ENCODE results near the gene G3BP1. TPM values are rescaled to one million over a fixed set of nuclear protein-coding genes. Genes with fewer than 3 reads are reported as not detected.

Gene G3BP1
- total RNA-seq, 1 donor: 145 TPM

DNA sequence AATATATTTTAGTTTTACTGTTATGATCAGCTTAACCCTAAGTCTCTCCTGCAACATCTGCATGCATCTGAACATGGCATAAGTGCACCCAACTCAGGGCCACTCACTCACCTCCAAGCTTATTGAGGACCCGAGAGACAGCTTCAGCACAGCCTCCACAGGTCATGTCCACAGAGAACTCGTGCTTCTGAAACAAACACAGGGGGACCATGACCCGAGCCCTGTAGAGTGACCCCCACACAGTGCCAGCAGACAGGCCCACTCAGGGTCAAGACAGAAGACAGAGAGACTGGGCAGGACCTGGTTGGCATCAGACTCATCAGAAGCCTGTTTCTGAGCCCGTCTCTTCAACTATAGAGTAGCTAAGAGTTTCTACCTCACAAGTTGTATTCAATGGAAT is 20.2 kb upstream of the G3BP1 start:
- DNase-seq (ENCODE audit: insufficient read length, low spot score, missing footprints): peak; percentile 11
- H3K79me2 ChIP-seq (ENCODE audit: insufficient read depth, low read length): peaks cover 61% of the 10 kb centered on the region
- H2AFZ ChIP-seq (ENCODE audit: low read length): no peak overlapping the region
- no peaks in the 10 kb centered on the region for H3K27me3 ChIP-seq (ENCODE audit: insufficient read depth, low read length)
- peaks cover 5% of the 10 kb centered on the region for H4K20me1 ChIP-seq (ENCODE audit: insufficient read depth, low read length)
- H3K4me3 ChIP-seq (ENCODE audit: insufficient read depth, low read length): no peak overlapping the region
- H3K36me3 ChIP-seq (ENCODE audit: insufficient read depth, low read length): peaks cover 8% of the 10 kb centered on the region
- H3K4me2 ChIP-seq (ENCODE audit: insufficient read depth, low read length): peak overlapping the region; percentile 35
- TF ChIP-seq, protein P1, sequence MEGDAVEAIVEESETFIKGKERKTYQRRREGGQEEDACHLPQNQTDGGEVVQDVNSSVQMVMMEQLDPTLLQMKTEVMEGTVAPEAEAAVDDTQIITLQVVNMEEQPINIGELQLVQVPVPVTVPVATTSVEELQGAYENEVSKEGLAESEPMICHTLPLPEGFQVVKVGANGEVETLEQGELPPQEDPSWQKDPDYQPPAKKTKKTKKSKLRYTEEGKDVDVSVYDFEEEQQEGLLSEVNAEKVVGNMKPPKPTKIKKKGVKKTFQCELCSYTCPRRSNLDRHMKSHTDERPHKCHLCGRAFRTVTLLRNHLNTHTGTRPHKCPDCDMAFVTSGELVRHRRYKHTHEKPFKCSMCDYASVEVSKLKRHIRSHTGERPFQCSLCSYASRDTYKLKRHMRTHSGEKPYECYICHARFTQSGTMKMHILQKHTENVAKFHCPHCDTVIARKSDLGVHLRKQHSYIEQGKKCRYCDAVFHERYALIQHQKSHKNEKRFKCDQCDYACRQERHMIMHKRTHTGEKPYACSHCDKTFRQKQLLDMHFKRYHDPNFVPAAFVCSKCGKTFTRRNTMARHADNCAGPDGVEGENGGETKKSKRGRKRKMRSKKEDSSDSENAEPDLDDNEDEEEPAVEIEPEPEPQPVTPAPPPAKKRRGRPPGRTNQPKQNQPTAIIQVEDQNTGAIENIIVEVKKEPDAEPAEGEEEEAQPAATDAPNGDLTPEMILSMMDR (IDR thresholded peaks at IDR 0.05; ENCODE audit: extremely low read depth, low read depth, low read length): no peak
- peak overlapping the region; percentile 20 for H3K27ac ChIP-seq (ENCODE audit: low read depth, low read length)
- peaks cover 7% of the 10 kb centered on the region for H3K4me1 ChIP-seq (ENCODE audit: insufficient read depth, low read length)
- no peaks in the 10 kb centered on the region for H3K9me3 ChIP-seq (ENCODE audit: low read depth, low read length)

- H3K4me2 ChIP-seq (ENCODE audit: insufficient read depth, low read length): no peak overlapping the region
- no peak overlapping the region for H2AFZ ChIP-seq (ENCODE audit: low read length)
- H3K4me3 ChIP-seq (ENCODE audit: insufficient read depth, low read length): no peak overlapping the region
- H3K36me3 ChIP-seq (ENCODE audit: insufficient read depth, low read length): peaks cover 8% of the 10 kb centered on the region
- H3K79me2 ChIP-seq (ENCODE audit: insufficient read depth, low read length): peaks cover 55% of the 10 kb centered on the region
- H4K20me1 ChIP-seq (ENCODE audit: insufficient read depth, low read length): peaks cover 5% of the 10 kb centered on the region
- no peaks in the 10 kb centered on the region for H3K27me3 ChIP-seq (ENCODE audit: insufficient read depth, low read length)
- TF ChIP-seq, protein P1 (IDR thresholded peaks at IDR 0.05; ENCODE audit: extremely low read depth, low read depth, low read length): no peak
- no peak for DNase-seq (ENCODE audit: insufficient read length, low spot score, missing footprints)
- no peak overlapping the region for H3K27ac ChIP-seq (ENCODE audit: low read depth, low read length)
- H3K4me1 ChIP-seq (ENCODE audit: insufficient read depth, low read length): peaks cover 18% of the 10 kb centered on the region
- no peaks in the 10 kb centered on the region for H3K9me3 ChIP-seq (ENCODE audit: low read depth, low read length)
Observed at GRCh38 chr5:151755383-151755782, 16.4 kb upstream of the G3BP1 start.

- Histone ChIP-seq H3K4me2 (ENCODE audit: insufficient read depth, low read length) (peak overlapping the region; percentile 91), H3K4me3 (ENCODE audit: insufficient read depth, low read length) (peak overlapping the region; percentile 93), H3K79me2 (ENCODE audit: insufficient read depth, low read length) (peaks cover 46% of the 10 kb centered on the region), H3K27ac (ENCODE audit: low read depth, low read length) (peak overlapping the region; percentile 78), H4K20me1 (ENCODE audit: insufficient read depth, low read length) (peaks cover 5% of the 10 kb centered on the region), H3K36me3 (ENCODE audit: insufficient read depth, low read length) (peaks cover 8% of the 10 kb centered on the region), H3K4me1 (ENCODE audit: insufficient read depth, low read length) (peaks cover 12% of the 10 kb centered on the region), H3K9me3 (ENCODE audit: low read depth, low read length) (no peaks in the 10 kb centered on the region), H2AFZ (ENCODE audit: low read length) (peak overlapping the region; percentile 82), H3K27me3 (ENCODE audit: insufficient read depth, low read length) (no peaks in the 10 kb centered on the region)
- TF ChIP-seq, protein P1 (IDR thresholded peaks at IDR 0.05; ENCODE audit: extremely low read depth, low read depth, low read length): no peak
- DNase-seq (ENCODE audit: insufficient read length, low spot score, missing footprints): peak; percentile 79
Observed at GRCh38 chr5:151757233-151758140, 14.3 kb upstream of the G3BP1 start.

DNA sequence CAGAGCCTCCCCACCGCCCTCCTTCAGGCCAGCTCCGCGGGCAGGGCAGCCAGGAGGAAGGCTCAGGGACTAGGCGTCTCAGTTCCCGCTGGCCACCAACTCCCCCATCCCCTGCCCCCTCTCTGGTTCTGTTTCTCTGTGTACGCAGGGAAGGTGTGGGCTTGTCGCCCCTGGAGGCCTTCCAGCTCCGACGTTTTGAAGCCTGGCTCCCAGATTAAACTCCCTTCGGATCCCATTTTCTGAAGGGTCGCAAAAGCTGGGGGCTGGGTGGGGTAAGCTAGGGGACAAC is 13.7 kb upstream of the G3BP1 start:
- TF ChIP-seq, protein P1 (IDR thresholded peaks at IDR 0.05; ENCODE audit: extremely low read depth, low read depth, low read length): no peak
- Histone ChIP-seq H2AFZ (ENCODE audit: low read length) (peak overlapping the region; percentile 82), H3K27me3 (ENCODE audit: insufficient read depth, low read length) (no peaks in the 10 kb centered on the region), H3K9me3 (ENCODE audit: low read depth, low read length) (no peaks in the 10 kb centered on the region), H3K79me2 (ENCODE audit: insufficient read depth, low read length) (peaks cover 40% of the 10 kb centered on the region), H3K27ac (ENCODE audit: low read depth, low read length) (peak overlapping the region; percentile 78), H3K4me2 (ENCODE audit: insufficient read depth, low read length) (peak overlapping the region; percentile 91), H3K4me3 (ENCODE audit: insufficient read depth, low read length) (peak overlapping the region; percentile 93), H3K4me1 (ENCODE audit: insufficient read depth, low read length) (peaks cover 12% of the 10 kb centered on the region), H3K36me3 (ENCODE audit: insufficient read depth, low read length) (peaks cover 2% of the 10 kb centered on the region), H4K20me1 (ENCODE audit: insufficient read depth, low read length) (peaks cover 5% of the 10 kb centered on the region)
- DNase-seq (ENCODE audit: insufficient read length, low spot score, missing footprints): no peak

Data from osteoblast (primary cell).